H1 (cell line): Measurements from ENCODE around the gene ANKRD40. TPM values are rescaled to one million over a fixed set of nuclear protein-coding genes. Genes with fewer than 3 reads are reported as not detected.

Experiments
- CTCF ChIA-PET: fragments of 300-600 bp; sonication (Branson Sonifier 250); formaldehyde crosslinking; loops from one replicate; lab custom pipeline; 2021; ENCODE audit not compliant: partially characterized antibody; lab: Charles Lee
- POLR2A ChIA-PET: fragments of 300-600 bp; sonication (Branson Sonifier 250); formaldehyde crosslinking; loops from one replicate; lab custom pipeline; 2021; ENCODE audit warnings: inconsistent platforms; ENCODE audit not compliant: partially characterized antibody; lab: Charles Lee
- DNase-seq, 2 experiments: peaks; one replicate each; pipeline versions ENCODE4 v3.0.0 to v3.0.0-alpha.2; 2010 to 2022; ENCODE audit warnings: low spot score in 2 of 2, low read depth in 1 of 2, mixed read lengths in 1 of 2
- FAIRE-seq: peaks from 2 replicates; lab custom pipeline; 2011; peaks lifted over from hg19 to GRCh38; lab: Jason Lieb, UNC
- H2AFZ ChIP-seq: 2 replicates; pipeline ENCODE4 v1.8.1; 2012; ENCODE audit warnings: low read length, inconsistent platforms
- H2AK5ac ChIP-seq: 2 replicates; pipeline ENCODE4 v1.6.1; 2013; ENCODE audit warnings: low read depth, low read length
- H2BK120ac ChIP-seq: replicated peaks from 2 replicates; pipeline ENCODE3; 2013; ENCODE audit warnings: low read depth, low read length, inconsistent platforms
- H2BK12ac ChIP-seq: 2 replicates; pipeline ENCODE4 v1.6.1; 2013; ENCODE audit warnings: low read depth, low read length
- H2BK15ac ChIP-seq: 2 replicates; pipeline ENCODE4 v1.6.1; 2013; ENCODE audit warnings: low read length
- H2BK20ac ChIP-seq: 2 replicates; pipeline ENCODE4 v1.6.1; 2013; ENCODE audit warnings: low read length
- H2BK5ac ChIP-seq: 2 replicates; pipeline ENCODE4 v1.6.1; 2013; ENCODE audit warnings: low read depth, low read length
- H3K14ac ChIP-seq: 2 replicates; pipeline ENCODE4 v1.6.1; 2013; ENCODE audit warnings: inconsistent platforms; ENCODE audit not compliant: insufficient read length
- H3K18ac ChIP-seq: 2 replicates; pipeline ENCODE4 v1.6.1; 2013; ENCODE audit warnings: low read length; ENCODE audit errors: extremely low read depth
- H3K23ac ChIP-seq: 2 replicates; pipeline ENCODE4 v1.6.1; 2013; ENCODE audit warnings: inconsistent platforms; ENCODE audit not compliant: insufficient read length
- H3K23me2 ChIP-seq: 2 replicates; pipeline ENCODE4 v1.6.1; 2013; ENCODE audit warnings: low read depth, low read length
- H3K27ac ChIP-seq: 2 replicates; pipeline ENCODE4 v1.6.1; 2011; ENCODE audit warnings: low read depth, low read length, inconsistent platforms
- H3K27me3 ChIP-seq, 4 experiments: replicated peaks in 1 of 4; 1 replicate in 1 of 4; 2 replicates in 3 of 4; pipeline versions ENCODE4 v1.6.1 to v1.8.1; 2011 to 2013; ENCODE audit warnings: low read length in 3 of 4, mild to moderate bottlenecking in 3 of 4, inconsistent platforms in 2 of 4, mixed read lengths in 2 of 4, moderate library complexity in 1 of 4; ENCODE audit not compliant: control insufficient read depth in 3 of 4, insufficient read depth in 3 of 4; ENCODE audit errors: extremely low read depth in 1 of 4
- H3K36me3 ChIP-seq, 4 experiments: 2 replicates each; pipeline versions ENCODE4 v1.6.1 to v1.8.1; 2011 to 2013; ENCODE audit warnings: mild to moderate bottlenecking in 4 of 4, low read length in 3 of 4, moderate library complexity in 2 of 4, control low read depth in 1 of 4, inconsistent platforms in 1 of 4; ENCODE audit not compliant: insufficient read depth in 4 of 4, control insufficient read depth in 2 of 4
- H3K4ac ChIP-seq: replicated peaks from 2 replicates; pipeline ENCODE3; 2013; ENCODE audit warnings: low read length, low read depth, mixed read lengths, inconsistent platforms; ENCODE audit not compliant: insufficient read length
- H3K4me1 ChIP-seq, 4 experiments: replicated peaks in 1 of 4; 1 replicate in 1 of 4; 2 replicates in 3 of 4; pipeline versions ENCODE4 v1.6.1 to v1.8.1; 2011 to 2013; ENCODE audit warnings: low read length in 3 of 4, inconsistent platforms in 2 of 4, mixed read lengths in 1 of 4; ENCODE audit not compliant: insufficient read depth in 4 of 4, control insufficient read depth in 3 of 4
- H3K4me2 ChIP-seq, 2 experiments: 2 replicates each; pipeline versions ENCODE4 v1.6.1 to v1.8.1; 2011 to 2013; ENCODE audit warnings: low read depth in 2 of 2, low read length in 2 of 2, control low read depth in 1 of 2, inconsistent platforms in 1 of 2, mild to moderate bottlenecking in 1 of 2; ENCODE audit not compliant: insufficient read depth in 1 of 2
- H3K4me3 ChIP-seq, 4 experiments: fragments of 200-600, 300-600 bp in 1 of 4; sonication (generic), shearing (Covaris generic), sonication (Bioruptor Twin) in 1 of 4; 2 replicates each; pipeline versions ENCODE4 v1.5.1 to v1.8.1; 2011 to 2016; ENCODE audit warnings: low read length in 4 of 4, low read depth in 3 of 4, control low read depth in 2 of 4, inconsistent platforms in 2 of 4, mild to moderate bottlenecking in 2 of 4, mixed read lengths in 1 of 4, moderate library complexity in 1 of 4; ENCODE audit not compliant: insufficient read depth in 2 of 4; ENCODE audit errors: extremely low read depth in 1 of 4
- H3K56ac ChIP-seq: replicated peaks from 2 replicates; pipeline ENCODE3; 2013; ENCODE audit warnings: low read depth, mild to moderate bottlenecking, mixed read lengths, low read length, inconsistent platforms; ENCODE audit not compliant: insufficient read length
- H3K79me1 ChIP-seq: 2 replicates; pipeline ENCODE4 v1.6.1; 2013; ENCODE audit warnings: low read depth, low read length, control low read depth
- H3K79me2 ChIP-seq, 2 experiments: 2 replicates each; pipeline versions ENCODE4 v1.6.1 to v1.8.1; 2012 to 2013; ENCODE audit warnings: low read length in 2 of 2, mild to moderate bottlenecking in 2 of 2, inconsistent platforms in 1 of 2; ENCODE audit not compliant: insufficient read depth in 2 of 2, control insufficient read depth in 1 of 2
- H3K9ac ChIP-seq, 4 experiments: replicated peaks in 1 of 4; 1 replicate in 1 of 4; 2 replicates in 3 of 4; pipeline versions ENCODE4 v1.6.1 to v1.8.1; 2011 to 2013; ENCODE audit warnings: low read depth in 3 of 4, low read length in 3 of 4, control low read depth in 2 of 4, mild to moderate bottlenecking in 2 of 4, moderate library complexity in 2 of 4, inconsistent platforms in 1 of 4; ENCODE audit errors: extremely low read depth in 1 of 4
- H3K9me3 ChIP-seq, 2 experiments: 2 replicates each; pipeline versions ENCODE4 v1.6.1 to v1.8.1; 2012 to 2013; ENCODE audit warnings: mild to moderate bottlenecking in 2 of 2, moderate library complexity in 2 of 2, control low read depth in 1 of 2, inconsistent platforms in 1 of 2, low read depth in 1 of 2, low read length in 1 of 2, mixed read lengths in 1 of 2; ENCODE audit not compliant: insufficient read depth in 2 of 2
- H4K20me1 ChIP-seq, 2 experiments: replicated peaks in 1 of 2; 2 replicates each; pipeline versions ENCODE3 to v1.8.1; 2011 to 2013; ENCODE audit warnings: inconsistent platforms in 2 of 2, low read length in 2 of 2, mild to moderate bottlenecking in 1 of 2; ENCODE audit not compliant: insufficient read depth in 2 of 2, control insufficient read depth in 1 of 2
- H4K5ac ChIP-seq: 2 replicates; pipeline ENCODE4 v1.6.1; 2013; ENCODE audit warnings: low read length, low read depth, mixed read lengths, inconsistent platforms; ENCODE audit not compliant: insufficient read length
- H4K8ac ChIP-seq: 2 replicates; pipeline ENCODE4 v1.8.0; 2013; ENCODE audit warnings: mild to moderate bottlenecking, moderate library complexity, low read length, inconsistent platforms; ENCODE audit not compliant: insufficient read depth; ENCODE audit errors: extremely low read depth
- H4K91ac ChIP-seq: replicated peaks from 2 replicates; pipeline ENCODE3; 2013; ENCODE audit warnings: low read length, mixed read lengths, inconsistent platforms; ENCODE audit not compliant: insufficient read length
- CBX8 ChIP-seq: fragments of 300-800, 300-1000 bp; sonication (generic); IDR thresholded peaks from 2 replicates; pipeline ENCODE4 v1.7.1; 2016; ENCODE audit warnings: low read depth, low read length, borderline replicate concordance
- E2F6 ChIP-seq: IDR thresholded peaks from 2 replicates; pipeline ENCODE4 v1.6.1; 2012; ENCODE audit warnings: inconsistent platforms
- GTF2F1 ChIP-seq: IDR thresholded peaks from 2 replicates; pipeline ENCODE4 v1.6.1; 2012; ENCODE audit warnings: low read depth, low read length, improper control_type of control experiment, borderline replicate concordance
- KDM5A ChIP-seq: fragments of 200-600 bp; IDR thresholded peaks from 2 replicates; pipeline ENCODE4 v1.7.1; 2012; ENCODE audit warnings: mild to moderate bottlenecking, low read length, inconsistent platforms, mixed read lengths
- NANOG ChIP-seq: IDR thresholded peaks from 2 replicates; pipeline ENCODE4 v1.6.1; 2011; ENCODE audit warnings: low read length, low read depth, mild to moderate bottlenecking, inconsistent platforms; ENCODE audit not compliant: insufficient read depth, poor library complexity, severe bottlenecking
- NRF1 ChIP-seq: IDR thresholded peaks from 2 replicates; pipeline ENCODE4 v1.6.1; 2011; ENCODE audit warnings: mild to moderate bottlenecking, low read depth, low read length, improper control_type of control experiment
- POU5F1 ChIP-seq: IDR thresholded peaks from 2 replicates; pipeline ENCODE4 v1.6.1; 2011; ENCODE audit warnings: low read depth, mild to moderate bottlenecking, low read length, moderate library complexity
- RAD21 ChIP-seq, 2 experiments: IDR thresholded peaks in 1 of 2; conservative IDR thresholded peaks in 1 of 2; 2 replicates each; pipeline ENCODE4 v1.6.1; 2011; ENCODE audit warnings: low read depth in 2 of 2, low read length in 2 of 2, improper control_type of control experiment in 1 of 2, inconsistent platforms in 1 of 2, mild to moderate bottlenecking in 1 of 2, moderate library complexity in 1 of 2
- SUZ12 ChIP-seq: fragments of 200-600 bp; sonication (generic); IDR thresholded peaks from 2 replicates; pipeline ENCODE4 v1.6.1; 2012; ENCODE audit warnings: mild to moderate bottlenecking, inconsistent platforms, low read length, moderate library complexity, mixed read lengths
- USF2 ChIP-seq: IDR thresholded peaks from 2 replicates; pipeline ENCODE4 v1.6.1; 2011; ENCODE audit warnings: low read length, improper control_type of control experiment
- WGBS, 2 experiments: shearing (Covaris generic) in 1 of 2; methylation state at CpG; one replicate each; pipeline versions ENCODE4 v1.1.6 to v1.1.7; 2013 to 2015; ENCODE audit warnings: low lambda C conversion rate in 2 of 2, mixed read lengths in 2 of 2, inconsistent platforms in 1 of 2, low coverage in 1 of 2, missing lambda C conversion rate in 1 of 2; ENCODE audit not compliant: insufficient replicate concordance in 2 of 2, insufficient coverage in 1 of 2, insufficient read length in 1 of 2; ENCODE audit errors: extremely low coverage in 1 of 2, missing lambda C conversion rate in 1 of 2; 5-methylcytosine and 5-hydroxymethylcytosine counted together
- polyA plus RNA-seq, 7 experiments: library from polyadenylated mRNA; depleted of rRNA in 3 of 7; stranded (reverse) in 5 of 7; unstranded in 2 of 7; fragments of >200 nt in 5 of 7; fragments of 200-250 nt in 2 of 7; gene quantifications; 1 replicate in 5 of 7; 2 replicates in 1 of 7; 4 replicates in 1 of 7; pipeline versions ENCODE4 v1.2.1 to v1.2.3, GENCODE V29; 2011 to 2013; ENCODE audit warnings: missing spikeins in 2 of 7, mixed read lengths in 2 of 7
- total RNA-seq: library from RNA; stranded (reverse); fragmentation: NEBNext Ultra II Directional; extraction: Animal tissue kit (Norgen Biotek cat#: 25700); gene quantifications from 2 replicates; pipeline ENCODE4 v1.2.1, GENCODE V29; 2021

ANKRD40 gene
- total and polyA plus RNA-seq, 2 of the 8 experiments (the other 6 are each of a cell fraction or from before 2014, with no cell fraction given), result 26.1 to 50.1 TPM

- Histone ChIP-seq H4K5ac (no peak overlapping the region), H3K9me3 (no peaks in the 10 kb centered on the region), H3K36me3 (no peaks in the 10 kb centered on the region), H3K23me2 (no peaks in the 10 kb centered on the region), H2AFZ (no peak overlapping the region), H2BK20ac (no peak overlapping the region), H3K4me3 (no peak overlapping the region), H3K14ac (no peak overlapping the region), H3K4me1 (peaks cover 4 to 16% (median 10%) of the 10 kb centered on the region in 4 experiments), H3K56ac (no peak overlapping the region), H4K91ac (no peak overlapping the region), H4K20me1 (no peaks in the 10 kb centered on the region), H2AK5ac (no peak overlapping the region), H3K9ac (no peak overlapping the region), H2BK5ac (no peak overlapping the region), H2BK12ac (peak overlapping the region; percentile 12; the same call in 1 of the 2 replicates), H3K18ac (no peak overlapping the region), H3K79me2 (no peaks in the 10 kb centered on the region), H3K4ac (no peak overlapping the region), H4K8ac (no peak overlapping the region), H3K23ac (no peak overlapping the region), H2BK120ac (no peak overlapping the region), H3K79me1 (no peaks in the 10 kb centered on the region), H3K27ac (no peak overlapping the region), H2BK15ac (no peak overlapping the region), H3K27me3 (no peaks in the 10 kb centered on the region), H3K4me2 (no peak overlapping the region)
- FAIRE-seq, result no peak
- POLR2A ChIA-PET, result no interaction called here
- CTCF ChIA-PET, result interaction anchor here (0.7 to 10.0 kb wide), 6 partner anchors 12 to 40 kb away, joined by 3 to 96 read pairs (median 6); no protein-coding TSS in a partner anchor
- DNase-seq, result no peak
- WGBS, 2 experiments, result 93% methylated on average over 12 of the region's 12 CpGs; no CpG with 5 or more reads in 1 of the 2 experiments
- no peak for TF ChIP-seq NANOG
- no peak for TF ChIP-seq POU5F1
- TF ChIP-seq RAD21 (IDR thresholded peaks at IDR 0.05 in 1 of 2, conservative IDR thresholded peaks at IDR 0.05 in 1 of 2; ENCODE audit: low read depth in 2 of 2, low read length in 2 of 2), result no peak
- TF ChIP-seq CBX8, result no peak
- TF ChIP-seq KDM5A, result no peak
- TF ChIP-seq GTF2F1, result no peak
- no peak for TF ChIP-seq USF2
- no peak for TF ChIP-seq NRF1
- TF ChIP-seq SUZ12, result no peak
- TF ChIP-seq E2F6, result no peak
Observed at GRCh38 chr17:50664788-50665458, 42.8 kb downstream of the ANKRD40 start.
